ENCODE measurements around the gene CAMK2B.

Gene CAMK2B

DNA sequence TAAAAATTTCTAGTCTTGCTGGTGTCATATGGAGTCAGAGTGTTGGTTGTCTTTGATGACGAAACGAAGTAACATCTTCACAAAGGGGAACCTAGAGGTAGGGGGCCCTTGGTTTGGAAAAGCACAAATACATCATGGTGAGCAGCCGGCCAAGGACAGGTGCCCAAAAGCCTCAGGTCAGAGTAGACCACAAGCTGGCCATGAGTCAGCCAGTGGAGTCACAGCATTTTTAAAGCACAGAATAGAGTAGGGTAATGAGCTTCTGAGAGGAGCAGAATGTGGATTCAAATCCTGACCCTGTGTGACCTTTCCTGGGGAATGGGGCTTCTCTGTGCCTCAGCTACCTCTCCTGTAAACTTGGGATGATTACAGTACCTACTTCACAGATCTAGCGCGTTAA is 5.3 kb downstream of the CAMK2B start:
- H3K4me3 ChIP-seq (ENCODE audit: low read length) = no peak overlapping the region
- DNase-seq (ENCODE audit: low read depth) = no peak
- TF ChIP-seq, protein P1, sequence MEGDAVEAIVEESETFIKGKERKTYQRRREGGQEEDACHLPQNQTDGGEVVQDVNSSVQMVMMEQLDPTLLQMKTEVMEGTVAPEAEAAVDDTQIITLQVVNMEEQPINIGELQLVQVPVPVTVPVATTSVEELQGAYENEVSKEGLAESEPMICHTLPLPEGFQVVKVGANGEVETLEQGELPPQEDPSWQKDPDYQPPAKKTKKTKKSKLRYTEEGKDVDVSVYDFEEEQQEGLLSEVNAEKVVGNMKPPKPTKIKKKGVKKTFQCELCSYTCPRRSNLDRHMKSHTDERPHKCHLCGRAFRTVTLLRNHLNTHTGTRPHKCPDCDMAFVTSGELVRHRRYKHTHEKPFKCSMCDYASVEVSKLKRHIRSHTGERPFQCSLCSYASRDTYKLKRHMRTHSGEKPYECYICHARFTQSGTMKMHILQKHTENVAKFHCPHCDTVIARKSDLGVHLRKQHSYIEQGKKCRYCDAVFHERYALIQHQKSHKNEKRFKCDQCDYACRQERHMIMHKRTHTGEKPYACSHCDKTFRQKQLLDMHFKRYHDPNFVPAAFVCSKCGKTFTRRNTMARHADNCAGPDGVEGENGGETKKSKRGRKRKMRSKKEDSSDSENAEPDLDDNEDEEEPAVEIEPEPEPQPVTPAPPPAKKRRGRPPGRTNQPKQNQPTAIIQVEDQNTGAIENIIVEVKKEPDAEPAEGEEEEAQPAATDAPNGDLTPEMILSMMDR (conservative IDR thresholded peaks at IDR 0.05; ENCODE audit: low read depth, low read length) = no peak

DNA sequence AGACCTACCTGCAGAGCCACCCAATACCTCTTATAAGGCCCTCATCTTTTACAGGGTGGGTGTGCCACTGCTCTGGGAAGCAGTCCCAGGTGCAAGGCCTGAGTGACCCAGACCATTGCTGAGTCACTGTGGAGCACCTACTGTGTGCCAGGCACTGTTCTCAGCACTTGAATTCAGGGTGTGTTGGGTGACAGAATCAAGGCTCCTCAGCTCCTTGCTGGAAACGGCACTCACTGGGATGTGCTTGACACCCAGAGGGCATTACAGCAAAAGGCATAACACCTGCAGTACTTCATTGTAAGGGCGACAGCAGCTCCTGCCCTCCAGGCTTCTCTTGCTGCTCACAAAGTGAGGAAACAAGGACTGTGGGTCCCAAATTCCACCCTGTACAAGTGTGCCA is 7.1 kb downstream of the CAMK2B start:
- no peak overlapping the region for H3K4me3 ChIP-seq (ENCODE audit: low read length)
- no peak for DNase-seq (ENCODE audit: low read depth)
- TF ChIP-seq, protein P1 (conservative IDR thresholded peaks at IDR 0.05; ENCODE audit: low read depth, low read length) = no peak

GRCh38 chr7:44315301-44315903 is 10.0 kb downstream of the CAMK2B start:
- DNase-seq (ENCODE audit: low read depth) = no peak
- TF ChIP-seq, protein P1 (conservative IDR thresholded peaks at IDR 0.05; ENCODE audit: low read depth, low read length) = no peak
- H3K4me3 ChIP-seq (ENCODE audit: low read length) = no peak overlapping the region

DNA sequence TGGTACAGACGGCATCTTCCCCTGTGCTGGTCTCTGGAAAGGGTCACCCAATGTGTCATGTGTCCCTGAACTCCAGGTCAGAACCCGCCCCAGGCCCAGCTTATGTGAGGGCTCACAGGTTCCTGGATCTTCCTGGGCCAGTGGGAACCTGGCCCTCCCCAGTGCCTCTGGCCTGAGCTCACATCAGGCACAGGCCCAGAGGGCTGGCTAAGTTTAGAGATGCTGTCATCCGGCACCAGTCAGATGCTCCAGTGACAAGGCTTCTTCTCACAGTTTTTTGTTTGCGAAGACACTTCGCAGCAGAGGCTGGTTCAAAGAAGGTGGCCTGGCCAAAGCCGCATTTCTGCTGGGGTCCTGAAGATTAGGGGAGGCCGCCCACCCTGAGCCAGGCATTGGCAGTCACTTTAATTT is 11.8 kb downstream of the CAMK2B start:
- no peak overlapping the region for H3K4me3 ChIP-seq (ENCODE audit: low read length)
- no peak for DNase-seq (ENCODE audit: low read depth)
- TF ChIP-seq, protein P1 (conservative IDR thresholded peaks at IDR 0.05; ENCODE audit: low read depth, low read length) = no peak

GRCh38 chr7:44313016-44313415 is 12.4 kb downstream of the CAMK2B start:
- no peak overlapping the region for H3K4me3 ChIP-seq (ENCODE audit: low read length)
- TF ChIP-seq, protein P1 (conservative IDR thresholded peaks at IDR 0.05; ENCODE audit: low read depth, low read length) = no peak
- no peak for DNase-seq (ENCODE audit: low read depth)

- DNase-seq (ENCODE audit: low read depth) = no peak
- TF ChIP-seq, protein P1 (conservative IDR thresholded peaks at IDR 0.05; ENCODE audit: low read depth, low read length) = no peak
- no peak overlapping the region for H3K4me3 ChIP-seq (ENCODE audit: low read length)
These were observed 13.6 kb downstream of the CAMK2B start for GRCh38 chr7:44311561-44312495.

Measured in retinal pigment epithelial cell (primary cell).